T-helper 2 cell (primary cell): ENCODE results near the gene GSS.

Experiments
- DNase-seq, 5 experiments: peaks; one replicate each; pipeline versions ENCODE4 v3.0.0 to v3.0.0-alpha.2; 2012 to 2022

Gene GSS

DNA sequence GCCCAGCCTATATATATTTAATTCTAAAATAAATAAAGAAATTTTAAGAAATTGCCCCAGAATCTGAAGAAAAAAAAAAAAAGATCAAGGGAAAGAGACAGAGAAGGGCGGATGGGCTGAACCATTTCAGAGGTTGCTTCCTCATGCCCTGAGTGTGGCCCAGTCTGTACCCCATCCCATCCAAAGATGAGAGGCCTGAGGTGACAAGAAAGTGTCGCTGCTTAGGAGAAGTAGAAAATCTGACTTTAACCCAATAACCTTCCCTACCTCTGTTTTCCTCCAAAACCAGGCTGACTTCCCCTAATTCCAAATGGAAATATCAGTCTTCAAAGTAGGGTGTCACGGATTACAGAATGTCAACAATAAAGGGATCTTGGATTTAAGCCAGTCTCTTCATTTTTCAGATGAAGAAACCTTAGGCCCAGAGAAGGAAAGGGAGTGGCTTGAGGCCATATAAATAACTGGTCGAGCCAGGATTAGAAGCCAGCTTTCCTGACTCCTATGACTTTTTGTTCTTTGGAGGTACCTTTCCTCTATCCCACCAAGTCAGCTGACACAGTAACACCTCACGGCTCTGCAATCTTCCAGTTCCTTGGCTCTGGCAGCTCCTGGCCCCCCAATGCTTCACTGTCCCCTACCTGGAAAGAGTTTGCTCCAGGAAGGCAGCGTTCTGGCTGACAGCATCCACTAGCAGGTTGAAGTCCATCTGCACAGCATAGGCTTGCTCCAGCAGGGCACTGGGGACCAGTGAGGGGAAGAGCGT, 10.1 kb downstream of the GSS start:
- no peak for DNase-seq

DNA sequence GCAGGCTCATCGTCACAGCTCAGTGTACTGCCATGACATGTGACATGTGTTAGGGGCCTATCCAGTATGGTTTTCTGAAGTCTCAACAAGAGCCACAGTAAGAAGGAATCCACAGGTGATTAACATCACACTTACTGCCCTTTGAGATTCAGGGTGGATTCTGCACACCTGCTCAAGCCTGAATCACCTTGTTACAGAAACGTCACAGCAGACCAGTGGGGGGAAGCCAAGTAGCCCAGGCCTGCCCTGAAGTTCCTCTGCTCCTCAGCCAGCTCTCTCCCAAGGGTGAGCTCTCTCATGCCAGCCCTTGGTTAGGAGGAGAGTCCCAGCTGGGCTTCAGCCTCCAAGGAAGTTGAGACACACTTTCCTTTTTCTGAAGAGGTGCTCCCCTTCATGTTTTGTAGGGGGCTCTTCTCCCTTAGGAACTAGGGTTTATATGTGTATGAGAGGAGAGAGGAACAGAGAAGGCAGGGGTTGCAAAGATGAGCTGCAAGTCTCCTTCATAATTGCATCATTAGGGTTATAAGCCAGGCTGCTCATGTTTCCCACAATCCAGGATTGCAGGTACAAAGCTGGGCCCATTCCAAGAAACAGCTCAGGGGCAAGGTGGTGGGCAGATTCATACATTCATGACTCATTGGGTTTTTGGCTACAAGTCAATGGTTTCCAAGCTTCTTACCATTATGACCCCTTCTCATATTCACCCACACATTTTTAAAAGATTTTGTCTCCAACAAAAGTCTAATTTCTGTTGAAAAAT, 11.6 kb downstream of the GSS start:
- no peak for DNase-seq

GRCh38 chr20:34942301-34942700, 13.3 kb downstream of the GSS start:
- DNase-seq, result no peak

DNA sequence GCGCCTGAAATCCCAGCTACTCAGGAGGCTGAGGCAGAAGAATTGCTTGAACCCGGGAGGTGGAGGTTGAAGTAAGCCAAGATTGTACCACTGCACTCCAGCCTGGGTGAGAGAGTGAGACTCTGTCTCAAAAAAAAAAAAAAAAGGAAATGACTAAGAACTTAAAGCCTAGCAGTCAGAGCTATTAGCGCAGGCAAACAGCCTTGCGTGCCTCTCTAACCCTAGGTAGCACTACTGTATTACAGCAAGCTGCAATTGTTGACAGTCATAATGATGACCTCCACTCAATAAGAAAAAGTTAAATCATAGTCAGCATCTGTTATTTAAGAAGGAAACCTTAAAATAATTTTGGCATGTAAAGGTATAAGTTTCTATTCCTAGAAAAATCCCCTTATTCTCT, 14.4 kb downstream of the GSS start:
- peak in 1 of 5 experiments; percentile 6 for DNase-seq

DNA sequence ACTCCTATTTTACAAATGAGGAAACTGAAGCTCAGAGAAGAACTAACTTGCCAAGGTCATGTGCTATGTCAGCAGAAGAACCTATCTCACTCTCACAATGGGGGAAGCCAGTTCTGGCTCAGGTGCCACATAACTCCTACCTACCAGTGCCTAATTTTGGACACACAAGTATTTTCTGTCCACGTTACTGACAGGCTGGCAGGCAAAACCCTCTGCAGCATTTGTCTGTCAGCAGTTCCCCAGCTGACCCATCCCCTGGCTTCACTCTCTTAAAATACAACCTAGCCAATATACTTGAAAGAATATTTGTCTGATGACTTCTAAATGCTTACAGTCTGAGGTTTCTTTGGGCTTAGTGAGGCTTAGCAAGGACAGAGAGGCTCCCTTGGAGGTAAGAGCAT, 15.5 kb downstream of the GSS start:
- no peak for DNase-seq

DNA sequence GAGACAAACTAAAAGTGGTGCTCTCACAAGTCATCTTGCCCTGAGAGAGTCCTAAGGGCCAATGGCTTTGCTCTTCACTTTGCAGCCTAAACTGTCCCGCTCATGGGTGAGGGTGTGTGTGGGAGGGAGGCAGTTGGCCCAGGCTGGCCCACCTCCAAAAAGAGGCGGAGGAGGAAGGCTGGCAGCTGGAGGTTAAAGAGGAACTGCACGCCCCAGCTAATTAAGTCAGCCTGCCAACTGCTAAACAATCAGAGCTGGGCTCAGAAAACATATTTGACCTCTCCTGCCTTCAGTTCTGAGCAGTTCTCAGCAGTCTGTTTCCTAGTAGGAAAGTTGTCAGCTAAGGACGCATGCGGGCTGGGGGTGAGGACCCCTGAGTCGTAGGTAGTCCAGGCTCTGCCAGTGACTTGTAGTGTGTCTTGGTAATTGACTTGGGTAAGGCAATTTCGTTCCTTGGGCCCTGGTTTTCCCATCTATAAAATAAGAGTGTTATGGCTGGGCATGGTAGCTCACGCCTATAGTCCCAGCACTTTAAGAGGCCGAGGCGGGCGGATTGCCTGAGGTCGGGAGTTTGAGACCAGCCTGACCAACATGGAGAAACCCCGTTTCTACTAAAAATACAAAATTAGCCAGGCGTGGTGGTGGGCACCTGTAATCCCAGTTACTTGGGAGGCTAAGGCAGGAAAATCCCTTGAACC, 17.0 kb downstream of the GSS start:
- DNase-seq, result no peak

GRCh38 chr20:34931771-34932170, 23.8 kb downstream of the GSS start:
- DNase-seq, result peak in 1 of 5 experiments; percentile 9

DNA sequence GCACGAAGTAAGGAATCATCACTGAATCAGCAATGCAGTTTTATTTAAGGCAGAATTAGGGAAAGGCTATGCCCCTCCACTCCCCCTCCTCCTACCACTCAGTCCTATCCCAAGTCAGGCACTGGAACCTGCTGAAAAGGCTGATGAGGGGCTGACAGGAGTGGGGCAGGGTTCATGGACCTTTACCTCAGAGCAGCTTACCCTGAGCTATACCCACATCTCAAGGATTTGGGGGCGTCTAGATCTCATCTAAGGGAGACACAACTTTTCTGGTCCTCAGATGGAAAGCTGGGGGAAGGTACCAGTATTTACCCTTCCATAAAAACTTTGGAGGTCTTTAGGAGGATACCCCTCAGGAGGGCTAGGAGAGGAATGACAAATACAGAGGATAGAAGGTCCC, 27.2 kb downstream of the GSS start:
- DNase-seq, result no peak

GRCh38 chr20:34927736-34928135, 27.9 kb downstream of the GSS start:
- no peak for DNase-seq

DNA sequence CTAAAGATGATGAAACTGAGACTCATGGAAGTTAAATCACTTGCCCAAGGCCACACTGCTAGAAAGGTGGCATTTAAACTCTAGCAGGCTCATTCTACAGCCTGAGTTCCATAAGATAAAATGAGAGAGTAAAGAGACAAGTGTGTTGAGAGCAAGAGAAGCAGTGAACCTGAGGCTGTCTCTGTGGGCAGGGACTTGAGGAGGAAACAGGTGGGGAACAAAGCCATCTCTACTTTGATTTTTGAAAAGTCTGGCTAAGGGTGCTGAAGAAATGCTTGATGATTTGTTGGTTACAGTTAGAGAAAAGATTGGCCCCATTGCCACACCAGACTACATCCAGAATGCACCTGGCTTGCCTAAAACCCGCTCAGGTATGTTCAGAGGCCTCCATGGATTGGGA, 29.0 kb downstream of the GSS start:
- no peak for DNase-seq

DNA sequence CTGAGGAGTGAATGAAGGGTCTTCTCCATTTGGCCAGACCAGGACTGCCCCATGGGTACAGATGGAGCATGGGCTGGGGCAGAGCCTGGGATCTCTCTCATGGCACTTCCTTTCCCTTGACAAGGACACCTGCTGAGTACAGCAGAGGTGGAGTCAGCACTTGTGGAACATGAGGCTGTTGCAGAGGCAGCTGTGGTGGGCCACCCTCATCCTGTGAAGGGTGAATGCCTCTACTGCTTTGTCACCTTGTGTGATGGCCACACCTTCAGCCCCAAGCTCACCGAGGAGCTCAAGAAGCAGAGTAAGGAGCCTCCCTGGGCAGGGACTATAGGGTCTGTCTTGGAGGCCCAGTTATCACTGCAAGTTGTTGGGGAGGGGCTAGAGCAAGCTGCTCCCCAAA, 29.6 kb downstream of the GSS start:
- DNase-seq, result peak in 1 of 5 experiments; percentile 22

DNA sequence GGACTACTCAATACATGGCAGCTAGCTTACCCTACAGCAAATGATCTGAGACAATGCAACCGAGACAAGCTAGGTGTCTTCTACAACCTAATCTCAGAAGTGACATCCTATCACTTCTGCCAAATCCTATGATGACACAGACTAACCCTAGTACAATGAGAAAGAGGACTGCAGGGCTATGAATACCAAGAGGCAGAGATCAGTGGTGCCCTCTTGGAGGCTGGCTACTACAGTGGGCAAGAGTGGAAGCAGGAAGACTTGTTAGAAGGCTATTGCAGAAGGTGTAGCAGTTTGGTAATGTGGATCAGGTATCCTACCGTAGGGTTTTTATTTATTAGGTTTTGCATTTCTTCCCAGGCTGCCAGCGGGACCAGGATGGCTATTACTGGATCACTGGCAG, 30.3 kb downstream of the GSS start:
- DNase-seq, result no peak

DNA sequence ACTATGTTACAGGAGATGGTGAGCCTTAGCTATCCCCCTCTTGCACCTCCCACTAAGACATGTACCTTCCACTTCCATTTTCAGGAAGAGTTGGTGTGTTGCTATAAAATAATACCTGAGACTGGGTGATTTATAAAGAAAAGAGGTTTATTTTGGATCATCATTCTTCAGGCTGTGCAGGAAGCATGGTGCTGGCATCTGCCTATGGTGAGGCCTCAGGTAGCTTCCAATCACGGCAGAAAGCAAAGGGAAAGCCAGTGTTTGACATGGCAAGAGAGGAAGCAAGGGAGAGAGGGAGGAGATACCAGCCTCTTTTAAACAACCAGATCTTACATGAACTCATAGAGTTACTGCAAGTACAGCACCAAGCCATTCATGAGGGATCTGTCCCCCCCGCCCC, 32.2 kb downstream of the GSS start:
- no peak for DNase-seq

GRCh38 chr20:34922654-34923381, 32.8 kb downstream of the GSS start:
- DNase-seq, result no peak

DNA sequence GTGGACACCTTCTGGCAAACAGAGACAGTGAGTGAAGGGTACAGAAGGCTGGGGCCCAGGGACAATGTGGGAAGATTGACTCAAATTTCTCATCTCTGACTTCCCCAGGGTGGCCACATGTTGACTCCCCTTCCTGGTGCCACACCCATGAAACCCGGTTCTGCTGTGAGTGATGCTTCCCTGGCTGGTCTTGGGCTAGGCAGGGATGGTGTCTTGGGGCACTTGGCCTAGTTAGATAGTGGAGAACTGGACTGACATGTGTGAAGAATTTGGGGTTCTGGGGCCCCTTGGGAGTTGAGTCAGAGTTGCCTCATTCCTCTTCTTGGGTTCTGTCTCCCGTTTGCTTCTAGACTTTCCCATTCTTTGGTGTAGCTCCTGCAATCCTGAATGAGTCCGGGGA, 34.2 kb downstream of the GSS start:
- no peak for DNase-seq

DNA sequence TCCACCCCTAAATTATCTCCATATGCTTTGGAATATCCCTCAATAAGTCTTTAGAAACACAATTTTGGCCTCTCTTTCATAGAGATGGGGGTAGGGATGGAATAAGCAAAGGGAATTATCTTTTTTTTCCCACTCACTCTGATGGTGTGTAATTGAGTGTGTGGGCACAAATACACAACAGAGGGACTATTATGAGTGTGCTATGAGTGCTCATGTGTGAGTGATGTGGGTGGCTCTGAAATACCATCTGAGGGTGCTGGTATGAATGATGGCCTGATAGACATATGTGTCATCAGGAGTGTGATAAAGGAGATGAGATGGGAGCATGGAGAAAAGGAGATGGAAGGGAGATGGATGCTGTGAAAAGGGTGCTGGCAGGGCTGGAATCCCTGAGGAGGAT, 35.6 kb downstream of the GSS start:
- DNase-seq, result peak in 1 of 5 experiments; percentile 13

- no peak for DNase-seq
These were observed 38.7 kb downstream of the GSS start for GRCh38 chr20:34916774-34917354.

DNA sequence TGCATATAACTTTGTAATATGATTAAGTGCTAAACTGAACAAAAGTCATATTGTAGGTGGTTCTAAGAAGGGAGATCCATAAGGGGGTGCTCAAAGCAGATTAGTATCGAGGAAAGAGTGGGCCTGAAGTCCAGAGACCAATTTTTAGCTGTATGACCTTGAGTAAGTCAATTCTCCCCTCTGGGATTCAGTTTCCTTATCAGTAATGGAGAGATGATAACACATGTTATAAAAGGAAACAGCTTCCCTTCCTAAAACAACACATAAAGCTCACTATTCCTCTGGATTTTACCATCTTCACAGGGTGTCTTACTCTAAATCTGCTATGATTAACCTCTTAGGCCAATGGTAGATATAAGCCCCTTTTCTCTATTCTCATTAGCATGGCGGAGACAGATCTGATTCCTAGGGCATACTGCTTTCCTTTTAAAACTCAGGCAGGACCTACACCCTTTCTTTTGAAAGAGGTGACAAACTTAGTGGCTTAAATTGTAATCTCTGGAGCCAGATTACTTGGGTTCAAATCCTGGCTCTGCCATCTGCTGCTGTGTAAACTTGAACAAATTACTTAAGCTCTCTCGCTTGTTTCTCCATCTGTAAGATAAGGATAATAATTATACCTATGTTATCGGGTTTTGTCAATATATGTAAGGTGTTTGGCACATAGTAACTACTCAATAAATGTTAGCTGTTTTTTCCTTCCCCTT, 39.7 kb downstream of the GSS start:
- DNase-seq, result no peak

DNA sequence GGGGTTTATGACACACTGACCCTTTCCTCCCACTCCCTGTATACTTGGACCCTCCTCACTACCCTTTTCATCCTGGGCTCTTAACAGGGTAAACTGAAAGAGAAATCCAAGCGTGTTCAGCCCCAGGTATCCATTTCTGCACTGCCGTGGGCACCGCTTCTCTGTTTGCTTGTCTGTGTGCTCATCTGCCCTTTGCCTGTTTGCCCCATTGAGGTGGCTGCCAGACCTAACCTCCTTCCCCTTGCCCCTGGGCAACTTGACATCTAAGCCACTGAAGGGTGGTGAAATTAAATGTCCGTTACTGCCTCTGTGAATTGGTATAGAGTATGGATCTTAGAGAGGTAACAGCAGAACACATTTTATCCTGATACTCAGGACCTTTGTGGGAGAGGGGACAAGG, 40.5 kb downstream of the GSS start:
- DNase-seq, result no peak

DNA sequence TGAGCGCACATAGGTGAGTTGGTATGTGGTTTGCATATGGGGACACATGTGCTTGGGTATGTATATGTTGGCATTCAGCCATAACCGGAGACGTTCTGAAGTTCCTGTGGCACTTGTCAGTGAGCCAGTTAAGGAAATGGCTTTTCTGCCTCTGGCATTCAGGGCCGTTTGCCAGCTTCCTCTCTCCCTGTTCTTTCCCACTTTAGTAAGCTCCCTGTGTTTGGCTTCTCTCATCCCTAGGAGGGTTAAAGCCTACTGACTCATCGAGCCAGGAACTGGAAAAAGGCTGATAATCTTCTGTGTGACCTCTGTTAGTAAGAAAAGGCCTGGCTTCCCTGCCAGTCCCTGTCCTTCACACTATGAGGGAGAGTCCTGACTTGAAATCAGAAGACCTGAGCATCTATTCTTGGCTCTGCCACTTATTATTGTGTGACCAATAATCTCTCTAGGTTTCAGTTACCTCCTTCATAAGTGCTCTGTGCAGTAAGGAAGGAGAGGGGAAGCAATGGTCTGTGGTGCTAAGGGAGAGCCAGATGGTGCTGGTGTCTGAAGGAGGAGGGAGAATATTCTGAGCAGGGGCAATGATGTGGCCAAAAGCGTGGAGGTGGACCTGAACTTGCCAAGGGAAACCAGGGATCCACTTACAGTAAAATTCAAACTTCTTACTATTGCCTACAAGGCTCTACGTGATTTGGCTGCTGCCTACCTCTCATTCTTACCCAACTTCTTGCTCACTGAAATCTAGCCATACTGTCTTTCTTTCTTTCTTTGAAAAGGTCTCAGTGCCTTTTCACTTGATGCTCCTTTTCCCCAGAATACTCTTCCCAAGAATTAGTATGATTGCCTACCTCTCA, 47.8 kb downstream of the GSS start:
- DNase-seq, result peak in 1 of 5 experiments; percentile 18

DNA sequence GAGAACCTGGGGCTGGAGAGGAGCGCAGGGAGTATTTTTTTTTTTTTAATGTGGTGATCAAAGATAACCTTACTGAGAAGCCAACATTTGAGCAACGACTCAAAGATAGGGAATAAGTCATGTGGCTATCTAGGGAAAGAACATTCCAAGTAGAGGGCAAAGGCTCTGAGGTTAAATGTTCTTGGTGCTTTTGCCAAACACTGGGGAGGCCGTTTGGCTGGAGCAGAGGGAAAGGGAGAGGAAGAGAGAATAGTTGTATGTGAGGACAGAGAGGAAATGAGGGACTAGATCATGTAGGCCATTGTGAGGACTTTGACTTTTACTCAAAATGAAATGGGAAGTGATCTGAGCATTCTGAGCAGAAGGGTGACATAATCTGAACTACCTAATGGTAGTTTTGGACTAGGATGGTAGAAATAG, 51.4 kb downstream of the GSS start:
- no peak for DNase-seq
